GM23338 (cell line): ENCODE results near the gene CGREF1. TPM values are rescaled to one million over a fixed set of nuclear protein-coding genes. Genes with fewer than 3 reads are reported as not detected.

ENCODE experiments used
- CREB1 ChIP-seq: fragments of 250-450 bp; sonication (Bioruptor Pico); IDR thresholded peaks from 2 replicates; pipeline ENCODE4 v1.5.0; 2020; ENCODE audit warnings: low read depth, mild to moderate bottlenecking, moderate library complexity
- EZH2 ChIP-seq: fragments of 200-600 bp; sonication (generic); IDR thresholded peaks from one replicate; pipeline ENCODE4 v1.8.0; 2017; ENCODE audit warnings: antibody characterized with exemption, mild to moderate bottlenecking, low read depth; ENCODE audit not compliant: unreplicated experiment
- EZH2phosphoT487 ChIP-seq: fragments of 200-600 bp; sonication (generic); IDR thresholded peaks from one replicate; pipeline ENCODE4 v1.8.1; 2018; ENCODE audit warnings: antibody characterized with exemption; ENCODE audit not compliant: unreplicated experiment
- JUNB ChIP-seq: IDR thresholded peaks from one replicate; pipeline ENCODE4 v1.6.1; 2016; ENCODE audit warnings: antibody characterized with exemption; ENCODE audit not compliant: unreplicated experiment
- polyA plus RNA-seq: library from polyadenylated mRNA; unstranded; fragments of >200 nt; fragmentation: Nextera tagmentation; extraction: Ambion mirVana; gene quantifications from 2 replicates; pipeline ENCODE4 v1.2.1, GENCODE V29; 2016
- total RNA-seq: library from RNA; depleted of rRNA; stranded (reverse); fragments of >200 nt; shearing (Covaris generic); gene quantifications from 2 replicates; pipeline ENCODE4 v1.2.3, GENCODE V29; 2014
- TF ChIP-seq, protein P1 (sequence below): fragments of 250-450 bp; sonication (Bioruptor Pico); IDR thresholded peaks from 2 replicates; pipeline ENCODE4 v1.5.0; 2020; ENCODE audit warnings: mild to moderate bottlenecking, moderate library complexity
- TF ChIP-seq, protein P2 (sequence below), 2 experiments: fragments of 200-600 bp in 1 of 2; sonication (generic) in 1 of 2; conservative IDR thresholded peaks; 2 replicates each; pipeline versions ENCODE4 v1.5.1 to v1.6.1; 2016 to 2017; ENCODE audit warnings: antibody characterized with exemption in 2 of 2, low read depth in 2 of 2, mild to moderate bottlenecking in 2 of 2, moderate library complexity in 1 of 2
- TF ChIP-seq, protein P3 (sequence below): IDR thresholded peaks from one replicate; pipeline ENCODE4 v1.6.1; 2018; ENCODE audit warnings: antibody characterized with exemption; ENCODE audit not compliant: unreplicated experiment

The CGREF1 gene
- total and polyA plus RNA-seq, 2 experiments from 2014 or later = 4.1 to 4.5 TPM

DNA sequence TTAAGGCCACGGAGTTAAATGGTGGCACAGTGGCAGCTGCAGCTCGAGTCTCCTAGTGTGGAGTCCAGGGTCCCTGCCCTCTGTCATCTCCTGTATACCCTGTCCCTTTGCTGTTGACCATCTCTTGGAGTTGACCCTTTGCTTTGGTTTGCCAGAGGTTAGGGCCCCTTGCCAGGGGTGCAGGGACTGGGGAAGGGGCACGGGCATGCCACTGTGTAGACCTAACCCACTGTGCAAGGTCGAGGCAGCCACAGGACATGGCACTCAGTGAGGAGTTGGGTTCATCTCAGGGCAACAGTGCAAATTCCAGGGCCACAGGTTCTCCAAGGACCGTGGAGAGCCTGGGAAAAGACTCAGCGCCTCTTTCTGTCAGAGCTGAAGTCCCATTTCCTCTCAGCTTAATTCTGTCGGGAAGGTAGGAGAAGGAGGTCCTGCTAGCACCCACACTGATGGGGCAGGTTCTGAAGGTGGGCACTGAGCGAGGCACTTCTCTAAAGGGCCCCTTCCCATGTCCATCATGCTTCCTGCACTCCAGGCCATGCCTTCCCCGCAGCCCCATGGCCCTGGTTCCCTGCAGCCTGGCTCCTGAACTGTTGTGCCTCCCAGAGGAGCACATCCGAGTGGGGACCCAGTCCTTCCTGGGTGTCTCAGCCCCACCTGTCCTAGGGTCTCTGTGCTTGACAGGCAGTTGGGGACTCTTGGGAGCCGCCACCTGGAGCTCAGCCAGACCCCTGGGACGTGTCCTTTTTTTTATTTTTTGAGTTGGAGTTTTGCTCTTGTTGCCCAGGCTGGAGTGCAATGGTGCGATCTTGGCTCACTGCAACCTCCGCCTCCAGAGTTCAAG is 29.6 kb downstream of the CGREF1 start (continued):
- TF ChIP-seq, protein P1, sequence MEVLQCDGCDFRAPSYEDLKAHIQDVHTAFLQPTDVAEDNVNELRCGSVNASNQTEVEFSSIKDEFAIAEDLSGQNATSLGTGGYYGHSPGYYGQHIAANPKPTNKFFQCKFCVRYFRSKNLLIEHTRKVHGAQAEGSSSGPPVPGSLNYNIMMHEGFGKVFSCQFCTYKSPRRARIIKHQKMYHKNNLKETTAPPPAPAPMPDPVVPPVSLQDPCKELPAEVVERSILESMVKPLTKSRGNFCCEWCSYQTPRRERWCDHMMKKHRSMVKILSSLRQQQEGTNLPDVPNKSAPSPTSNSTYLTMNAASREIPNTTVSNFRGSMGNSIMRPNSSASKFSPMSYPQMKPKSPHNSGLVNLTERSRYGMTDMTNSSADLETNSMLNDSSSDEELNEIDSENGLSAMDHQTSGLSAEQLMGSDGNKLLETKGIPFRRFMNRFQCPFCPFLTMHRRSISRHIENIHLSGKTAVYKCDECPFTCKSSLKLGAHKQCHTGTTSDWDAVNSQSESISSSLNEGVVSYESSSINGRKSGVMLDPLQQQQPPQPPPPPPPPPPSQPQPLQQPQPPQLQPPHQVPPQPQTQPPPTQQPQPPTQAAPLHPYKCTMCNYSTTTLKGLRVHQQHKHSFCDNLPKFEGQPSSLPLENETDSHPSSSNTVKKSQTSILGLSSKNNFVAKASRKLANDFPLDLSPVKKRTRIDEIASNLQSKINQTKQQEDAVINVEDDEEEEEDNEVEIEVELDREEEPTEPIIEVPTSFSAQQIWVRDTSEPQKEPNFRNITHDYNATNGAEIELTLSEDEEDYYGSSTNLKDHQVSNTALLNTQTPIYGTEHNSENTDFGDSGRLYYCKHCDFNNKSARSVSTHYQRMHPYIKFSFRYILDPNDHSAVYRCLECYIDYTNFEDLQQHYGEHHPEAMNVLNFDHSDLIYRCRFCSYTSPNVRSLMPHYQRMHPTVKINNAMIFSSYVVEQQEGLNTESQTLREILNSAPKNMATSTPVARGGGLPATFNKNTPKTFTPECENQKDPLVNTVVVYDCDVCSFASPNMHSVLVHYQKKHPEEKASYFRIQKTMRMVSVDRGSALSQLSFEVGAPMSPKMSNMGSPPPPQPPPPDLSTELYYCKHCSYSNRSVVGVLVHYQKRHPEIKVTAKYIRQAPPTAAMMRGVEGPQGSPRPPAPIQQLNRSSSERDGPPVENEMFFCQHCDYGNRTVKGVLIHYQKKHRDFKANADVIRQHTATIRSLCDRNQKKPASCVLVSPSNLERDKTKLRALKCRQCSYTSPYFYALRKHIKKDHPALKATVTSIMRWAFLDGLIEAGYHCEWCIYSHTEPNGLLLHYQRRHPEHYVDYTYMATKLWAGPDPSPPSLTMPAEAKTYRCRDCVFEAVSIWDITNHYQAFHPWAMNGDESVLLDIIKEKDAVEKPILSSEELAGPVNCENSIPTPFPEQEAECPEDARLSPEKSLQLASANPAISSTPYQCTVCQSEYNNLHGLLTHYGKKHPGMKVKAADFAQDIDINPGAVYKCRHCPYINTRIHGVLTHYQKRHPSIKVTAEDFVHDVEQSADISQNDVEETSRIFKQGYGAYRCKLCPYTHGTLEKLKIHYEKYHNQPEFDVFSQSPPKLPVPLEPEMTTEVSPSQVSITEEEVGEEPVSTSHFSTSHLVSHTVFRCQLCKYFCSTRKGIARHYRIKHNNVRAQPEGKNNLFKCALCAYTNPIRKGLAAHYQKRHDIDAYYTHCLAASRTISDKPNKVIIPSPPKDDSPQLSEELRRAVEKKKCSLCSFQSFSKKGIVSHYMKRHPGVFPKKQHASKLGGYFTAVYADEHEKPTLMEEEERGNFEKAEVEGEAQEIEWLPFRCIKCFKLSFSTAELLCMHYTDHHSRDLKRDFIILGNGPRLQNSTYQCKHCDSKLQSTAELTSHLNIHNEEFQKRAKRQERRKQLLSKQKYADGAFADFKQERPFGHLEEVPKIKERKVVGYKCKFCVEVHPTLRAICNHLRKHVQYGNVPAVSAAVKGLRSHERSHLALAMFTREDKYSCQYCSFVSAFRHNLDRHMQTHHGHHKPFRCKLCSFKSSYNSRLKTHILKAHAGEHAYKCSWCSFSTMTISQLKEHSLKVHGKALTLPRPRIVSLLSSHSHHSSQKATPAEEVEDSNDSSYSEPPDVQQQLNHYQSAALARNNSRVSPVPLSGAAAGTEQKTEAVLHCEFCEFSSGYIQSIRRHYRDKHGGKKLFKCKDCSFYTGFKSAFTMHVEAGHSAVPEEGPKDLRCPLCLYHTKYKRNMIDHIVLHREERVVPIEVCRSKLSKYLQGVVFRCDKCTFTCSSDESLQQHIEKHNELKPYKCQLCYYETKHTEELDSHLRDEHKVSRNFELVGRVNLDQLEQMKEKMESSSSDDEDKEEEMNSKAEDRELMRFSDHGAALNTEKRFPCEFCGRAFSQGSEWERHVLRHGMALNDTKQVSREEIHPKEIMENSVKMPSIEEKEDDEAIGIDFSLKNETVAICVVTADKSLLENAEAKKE (CRISPR knock-in tag) = no peak
- no peak for TF ChIP-seq JUNB
- TF ChIP-seq EZH2phosphoT487 = no peak
- TF ChIP-seq EZH2 = no peak
- TF ChIP-seq, protein P2, sequence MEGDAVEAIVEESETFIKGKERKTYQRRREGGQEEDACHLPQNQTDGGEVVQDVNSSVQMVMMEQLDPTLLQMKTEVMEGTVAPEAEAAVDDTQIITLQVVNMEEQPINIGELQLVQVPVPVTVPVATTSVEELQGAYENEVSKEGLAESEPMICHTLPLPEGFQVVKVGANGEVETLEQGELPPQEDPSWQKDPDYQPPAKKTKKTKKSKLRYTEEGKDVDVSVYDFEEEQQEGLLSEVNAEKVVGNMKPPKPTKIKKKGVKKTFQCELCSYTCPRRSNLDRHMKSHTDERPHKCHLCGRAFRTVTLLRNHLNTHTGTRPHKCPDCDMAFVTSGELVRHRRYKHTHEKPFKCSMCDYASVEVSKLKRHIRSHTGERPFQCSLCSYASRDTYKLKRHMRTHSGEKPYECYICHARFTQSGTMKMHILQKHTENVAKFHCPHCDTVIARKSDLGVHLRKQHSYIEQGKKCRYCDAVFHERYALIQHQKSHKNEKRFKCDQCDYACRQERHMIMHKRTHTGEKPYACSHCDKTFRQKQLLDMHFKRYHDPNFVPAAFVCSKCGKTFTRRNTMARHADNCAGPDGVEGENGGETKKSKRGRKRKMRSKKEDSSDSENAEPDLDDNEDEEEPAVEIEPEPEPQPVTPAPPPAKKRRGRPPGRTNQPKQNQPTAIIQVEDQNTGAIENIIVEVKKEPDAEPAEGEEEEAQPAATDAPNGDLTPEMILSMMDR (conservative IDR thresholded peaks at IDR 0.05; ENCODE audit: low read depth in 2 of 2) = no peak
- TF ChIP-seq, protein P3, sequence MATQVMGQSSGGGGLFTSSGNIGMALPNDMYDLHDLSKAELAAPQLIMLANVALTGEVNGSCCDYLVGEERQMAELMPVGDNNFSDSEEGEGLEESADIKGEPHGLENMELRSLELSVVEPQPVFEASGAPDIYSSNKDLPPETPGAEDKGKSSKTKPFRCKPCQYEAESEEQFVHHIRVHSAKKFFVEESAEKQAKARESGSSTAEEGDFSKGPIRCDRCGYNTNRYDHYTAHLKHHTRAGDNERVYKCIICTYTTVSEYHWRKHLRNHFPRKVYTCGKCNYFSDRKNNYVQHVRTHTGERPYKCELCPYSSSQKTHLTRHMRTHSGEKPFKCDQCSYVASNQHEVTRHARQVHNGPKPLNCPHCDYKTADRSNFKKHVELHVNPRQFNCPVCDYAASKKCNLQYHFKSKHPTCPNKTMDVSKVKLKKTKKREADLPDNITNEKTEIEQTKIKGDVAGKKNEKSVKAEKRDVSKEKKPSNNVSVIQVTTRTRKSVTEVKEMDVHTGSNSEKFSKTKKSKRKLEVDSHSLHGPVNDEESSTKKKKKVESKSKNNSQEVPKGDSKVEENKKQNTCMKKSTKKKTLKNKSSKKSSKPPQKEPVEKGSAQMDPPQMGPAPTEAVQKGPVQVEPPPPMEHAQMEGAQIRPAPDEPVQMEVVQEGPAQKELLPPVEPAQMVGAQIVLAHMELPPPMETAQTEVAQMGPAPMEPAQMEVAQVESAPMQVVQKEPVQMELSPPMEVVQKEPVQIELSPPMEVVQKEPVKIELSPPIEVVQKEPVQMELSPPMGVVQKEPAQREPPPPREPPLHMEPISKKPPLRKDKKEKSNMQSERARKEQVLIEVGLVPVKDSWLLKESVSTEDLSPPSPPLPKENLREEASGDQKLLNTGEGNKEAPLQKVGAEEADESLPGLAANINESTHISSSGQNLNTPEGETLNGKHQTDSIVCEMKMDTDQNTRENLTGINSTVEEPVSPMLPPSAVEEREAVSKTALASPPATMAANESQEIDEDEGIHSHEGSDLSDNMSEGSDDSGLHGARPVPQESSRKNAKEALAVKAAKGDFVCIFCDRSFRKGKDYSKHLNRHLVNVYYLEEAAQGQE = no peak
- no peak for TF ChIP-seq CREB1 (CRISPR knock-in tag)
